ENCODE data around the gene PTPRN2. TPM values are rescaled to one million over a fixed set of nuclear protein-coding genes. Genes with fewer than 3 reads are reported as not detected.
A peak's percentile ranks its signal among the peaks of the same experiment; 100 is the strongest.

The PTPRN2 gene
- total RNA-seq, 1 donor from 2014 or later = 15.4 TPM

DNA sequence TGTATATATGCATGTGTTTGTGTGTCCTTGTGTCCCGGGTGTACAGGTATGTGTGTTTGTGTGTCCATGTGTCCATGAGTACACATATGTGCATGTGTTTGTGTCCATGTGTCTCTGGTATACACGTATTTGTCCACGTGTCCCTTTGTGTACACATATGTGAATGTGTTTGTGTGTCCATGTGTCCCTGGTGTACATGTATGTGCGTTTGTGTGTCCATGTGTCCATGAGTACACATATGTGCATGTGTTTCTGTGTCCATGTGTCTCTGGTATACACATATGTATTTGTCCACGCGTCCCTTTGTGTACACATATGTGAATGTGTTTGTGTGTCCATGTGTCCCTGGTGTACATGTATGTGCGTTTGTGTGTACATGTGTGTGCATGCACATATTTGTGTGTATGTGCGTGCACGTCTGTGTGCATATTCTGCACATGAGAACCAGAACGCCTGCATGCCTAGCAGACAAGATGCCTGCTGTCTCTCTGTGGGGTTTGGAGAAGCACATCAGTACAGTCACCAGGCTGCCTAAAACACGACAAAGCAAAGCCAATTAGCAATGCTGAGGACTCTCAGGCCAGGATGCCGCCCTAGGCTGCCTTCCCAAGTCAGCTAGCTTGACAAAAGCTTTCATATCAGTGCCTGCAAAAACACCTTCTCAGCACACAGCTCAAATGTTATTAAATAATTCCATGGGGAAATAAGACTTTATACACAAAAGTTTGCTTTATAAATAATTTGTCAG lies 327.8 kb downstream of the PTPRN2 start:
- TF ChIP-seq, protein P1, sequence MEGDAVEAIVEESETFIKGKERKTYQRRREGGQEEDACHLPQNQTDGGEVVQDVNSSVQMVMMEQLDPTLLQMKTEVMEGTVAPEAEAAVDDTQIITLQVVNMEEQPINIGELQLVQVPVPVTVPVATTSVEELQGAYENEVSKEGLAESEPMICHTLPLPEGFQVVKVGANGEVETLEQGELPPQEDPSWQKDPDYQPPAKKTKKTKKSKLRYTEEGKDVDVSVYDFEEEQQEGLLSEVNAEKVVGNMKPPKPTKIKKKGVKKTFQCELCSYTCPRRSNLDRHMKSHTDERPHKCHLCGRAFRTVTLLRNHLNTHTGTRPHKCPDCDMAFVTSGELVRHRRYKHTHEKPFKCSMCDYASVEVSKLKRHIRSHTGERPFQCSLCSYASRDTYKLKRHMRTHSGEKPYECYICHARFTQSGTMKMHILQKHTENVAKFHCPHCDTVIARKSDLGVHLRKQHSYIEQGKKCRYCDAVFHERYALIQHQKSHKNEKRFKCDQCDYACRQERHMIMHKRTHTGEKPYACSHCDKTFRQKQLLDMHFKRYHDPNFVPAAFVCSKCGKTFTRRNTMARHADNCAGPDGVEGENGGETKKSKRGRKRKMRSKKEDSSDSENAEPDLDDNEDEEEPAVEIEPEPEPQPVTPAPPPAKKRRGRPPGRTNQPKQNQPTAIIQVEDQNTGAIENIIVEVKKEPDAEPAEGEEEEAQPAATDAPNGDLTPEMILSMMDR (conservative IDR thresholded peaks at IDR 0.05) = no peak
- Mint-ChIP-seq H3K27me3 (no peaks in the 10 kb centered on the region), H3K36me3 (no peaks in the 10 kb centered on the region), H3K27ac (peak overlapping the region; percentile 31), H3K9me3 (no peaks in the 10 kb centered on the region), H3K4me1 (ENCODE audit: unreplicated experiment) (peaks cover 6% of the 10 kb centered on the region), H3K4me3 (no peak overlapping the region)
- DNase-seq (ENCODE audit: extremely low spot score, unreplicated experiment) = no peak

DNA sequence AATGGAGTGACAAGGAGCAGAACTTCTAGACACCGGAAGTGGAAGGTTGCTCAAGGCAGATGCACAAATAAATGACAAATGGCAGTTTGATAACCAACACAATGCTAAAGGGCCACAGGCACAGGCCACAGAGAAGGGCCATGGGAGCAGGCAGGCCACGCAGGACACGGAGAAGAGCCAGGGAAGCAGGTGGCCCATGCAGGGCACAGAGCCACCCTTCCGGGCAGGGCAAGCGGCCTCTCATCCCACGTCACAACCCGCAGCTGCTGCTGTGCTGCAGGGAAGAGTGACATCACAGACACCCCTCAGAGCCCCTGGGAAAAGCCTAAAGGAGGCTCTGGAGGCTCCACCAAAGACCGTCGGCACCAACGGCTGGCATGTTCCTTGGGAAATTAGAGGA lies 328.5 kb downstream of the PTPRN2 start:
- no peaks in the 10 kb centered on the region for H3K27me3 Mint-ChIP-seq
- TF ChIP-seq, protein P1 (conservative IDR thresholded peaks at IDR 0.05) = no peak
- H3K36me3 Mint-ChIP-seq = no peaks in the 10 kb centered on the region
- no peak overlapping the region for H3K4me3 Mint-ChIP-seq
- no peaks in the 10 kb centered on the region for H3K9me3 Mint-ChIP-seq
- no peak for DNase-seq (ENCODE audit: extremely low spot score, unreplicated experiment)
- H3K27ac Mint-ChIP-seq = no peak overlapping the region
- peaks cover 6% of the 10 kb centered on the region for H3K4me1 Mint-ChIP-seq (ENCODE audit: unreplicated experiment)

DNA sequence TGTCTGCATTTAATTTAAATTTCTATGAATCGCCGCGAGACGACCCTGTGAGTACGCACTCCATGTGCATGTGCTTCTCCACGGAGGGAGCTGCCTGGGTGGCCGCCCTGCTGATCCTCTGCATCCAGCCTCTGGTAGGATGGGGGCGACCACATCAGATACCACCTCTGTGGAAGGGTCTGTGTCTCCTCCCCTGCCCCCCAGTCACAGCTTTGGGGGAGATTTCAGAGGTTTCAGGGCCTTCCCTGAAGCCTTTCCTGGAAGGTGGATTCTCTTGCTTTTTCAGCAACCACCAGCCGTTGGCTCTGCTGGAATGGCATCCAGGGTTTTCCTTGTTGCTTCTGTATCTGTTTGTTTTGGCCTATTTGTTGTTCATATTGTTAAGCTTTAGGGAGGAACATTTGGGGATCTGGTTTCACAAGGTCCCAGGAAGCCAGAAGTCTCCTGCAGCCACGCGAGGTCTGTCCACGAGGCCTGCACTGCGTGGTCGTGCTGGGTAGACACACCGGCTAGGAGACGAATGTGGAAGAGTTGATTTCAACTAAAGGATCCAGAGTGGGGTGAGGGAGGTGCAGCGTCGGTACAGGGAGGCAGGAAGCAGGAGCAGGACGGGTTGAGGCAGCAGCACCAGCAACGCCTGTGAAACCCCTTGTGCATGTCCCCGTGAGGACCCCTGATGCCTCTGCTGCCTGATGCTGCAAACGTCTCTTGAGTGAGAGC lies 329.1 kb downstream of the PTPRN2 start:
- Mint-ChIP-seq H3K36me3 (no peaks in the 10 kb centered on the region), H3K27ac (no peak overlapping the region), H3K27me3 (no peaks in the 10 kb centered on the region), H3K9me3 (no peaks in the 10 kb centered on the region), H3K4me1 (ENCODE audit: unreplicated experiment) (peaks cover 6% of the 10 kb centered on the region), H3K4me3 (no peak overlapping the region)
- TF ChIP-seq, protein P1 (conservative IDR thresholded peaks at IDR 0.05) = no peak
- no peak for DNase-seq (ENCODE audit: extremely low spot score, unreplicated experiment)

DNA sequence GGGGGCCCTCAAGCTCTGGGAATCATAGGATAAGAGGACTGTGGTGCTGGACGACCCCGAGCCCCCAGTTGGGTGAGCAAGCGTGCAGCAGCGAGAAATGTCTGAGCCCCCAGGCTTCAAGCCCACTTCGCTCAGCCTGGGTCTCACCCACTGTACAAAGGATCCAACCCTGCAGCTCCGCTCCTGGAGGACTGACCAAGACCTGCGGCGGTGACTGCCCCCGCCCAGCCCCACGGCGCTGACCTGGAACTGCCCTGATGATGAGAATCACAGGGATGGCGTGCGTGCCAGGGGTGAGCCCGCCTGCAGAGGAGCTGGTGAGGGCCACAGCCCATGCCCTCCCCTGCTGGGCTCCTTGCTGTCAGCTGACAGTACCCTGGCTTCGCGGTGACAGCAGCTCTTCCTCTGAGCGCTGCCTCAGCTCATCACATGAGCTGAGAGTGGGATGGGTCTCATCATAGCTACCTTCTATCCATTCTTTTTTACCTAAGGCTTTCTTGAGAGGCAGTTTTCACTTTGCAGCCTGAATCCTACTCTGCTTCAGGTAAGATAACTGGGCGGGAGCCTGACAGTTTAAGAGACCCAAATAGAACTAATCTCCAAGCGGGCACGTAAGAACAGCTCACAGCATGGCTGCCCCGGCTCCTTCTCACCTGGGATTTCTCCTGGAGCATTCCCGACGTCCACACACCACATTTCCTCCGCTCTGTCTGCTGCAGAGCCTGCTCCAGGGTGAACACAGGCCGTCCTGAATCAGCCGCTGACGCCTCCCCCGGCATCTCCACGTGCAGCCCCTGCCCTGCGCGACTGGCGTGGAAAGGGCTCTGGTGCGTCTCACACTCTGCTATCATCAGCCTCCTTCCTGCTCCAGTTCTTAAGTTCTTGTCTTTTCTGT lies 329.9 kb downstream of the PTPRN2 start:
- Mint-ChIP-seq H3K27ac (no peak overlapping the region), H3K27me3 (no peaks in the 10 kb centered on the region), H3K9me3 (no peaks in the 10 kb centered on the region), H3K4me1 (ENCODE audit: unreplicated experiment) (peaks cover 6% of the 10 kb centered on the region), H3K4me3 (no peak overlapping the region), H3K36me3 (no peaks in the 10 kb centered on the region)
- no peak for DNase-seq (ENCODE audit: extremely low spot score, unreplicated experiment)
- TF ChIP-seq, protein P1 (conservative IDR thresholded peaks at IDR 0.05) = no peak

DNA sequence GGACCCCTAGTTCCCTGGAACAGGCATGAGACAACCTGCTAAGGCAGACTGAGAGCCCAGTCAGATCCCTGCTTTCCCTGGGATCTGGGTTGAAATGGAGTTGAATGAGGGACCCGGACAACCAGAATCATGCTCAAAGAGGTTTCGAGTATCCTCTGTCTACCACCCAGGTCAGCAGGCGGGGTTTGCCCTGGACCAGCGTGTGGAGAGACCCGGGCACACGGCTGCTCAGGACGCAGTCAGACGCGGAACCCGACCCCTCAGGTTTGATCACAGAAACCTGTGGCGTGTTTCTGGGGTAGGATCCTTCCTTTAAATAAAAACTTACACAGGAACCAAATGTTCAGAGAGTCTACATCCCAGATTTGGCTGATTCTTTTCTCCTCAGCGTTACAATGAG lies 330.6 kb downstream of the PTPRN2 start:
- peaks cover 6% of the 10 kb centered on the region for H3K4me1 Mint-ChIP-seq (ENCODE audit: unreplicated experiment)
- H3K27ac Mint-ChIP-seq = no peak overlapping the region
- H3K27me3 Mint-ChIP-seq = no peaks in the 10 kb centered on the region
- H3K4me3 Mint-ChIP-seq = no peak overlapping the region
- no peaks in the 10 kb centered on the region for H3K9me3 Mint-ChIP-seq
- TF ChIP-seq, protein P1 (conservative IDR thresholded peaks at IDR 0.05) = no peak
- no peak for DNase-seq (ENCODE audit: extremely low spot score, unreplicated experiment)
- no peaks in the 10 kb centered on the region for H3K36me3 Mint-ChIP-seq

Data from type B pancreatic cell (in vitro differentiated cells).